Smooth muscle cell (in vitro differentiated cells): ENCODE measurements around the gene RPS23. TPM values are rescaled to one million over a fixed set of nuclear protein-coding genes. Genes with fewer than 3 reads are reported as not detected.

Source experiments
- DNase-seq: peaks from one replicate; lab custom pipeline; 2025; ENCODE audit not compliant: unreplicated experiment; lab: John Stamatoyannopoulos, UW
- H2AFZ ChIP-seq: fragments of 200-600 bp; sonication (generic); 2 replicates; pipeline ENCODE4 v1.6.0; 2016; ENCODE audit warnings: antibody characterized with exemption, low read depth, mild to moderate bottlenecking
- H3F3A ChIP-seq: fragments of 200-600 bp; sonication (generic); 2 replicates; pipeline ENCODE4 v1.6.0; 2017; ENCODE audit warnings: antibody characterized with exemption, low read depth
- H3K27ac ChIP-seq: fragments of 200-600 bp; sonication (generic); 2 replicates; pipeline ENCODE4 v1.5.1; 2016; ENCODE audit warnings: low read depth, mild to moderate bottlenecking
- H3K27me3 ChIP-seq: fragments of 200-600 bp; sonication (generic); 2 replicates; pipeline ENCODE4 v1.6.1; 2016; ENCODE audit warnings: low read depth, mild to moderate bottlenecking
- H3K36me3 ChIP-seq: fragments of 200-600 bp; sonication (generic); 2 replicates; pipeline ENCODE4 v1.5.1; 2016; ENCODE audit warnings: low read depth
- H3K4me1 ChIP-seq: fragments of 200-600 bp; sonication (generic); 2 replicates; pipeline ENCODE4 v1.5.1; 2016; ENCODE audit warnings: low read depth
- H3K4me2 ChIP-seq: fragments of 200-600 bp; sonication (generic); 2 replicates; pipeline ENCODE4 v1.6.0; 2016; ENCODE audit warnings: mild to moderate bottlenecking
- H3K4me3 ChIP-seq: fragments of 200-600 bp; sonication (generic); 2 replicates; pipeline ENCODE4 v1.5.1; 2016; ENCODE audit warnings: mild to moderate bottlenecking
- H3K79me2 ChIP-seq: fragments of 200-600 bp; sonication (generic); 2 replicates; pipeline ENCODE4 v1.6.0; 2016; ENCODE audit warnings: low read depth, mild to moderate bottlenecking
- H3K9ac ChIP-seq: fragments of 200-600 bp; sonication (generic); 2 replicates; pipeline ENCODE4 v1.6.0; 2016; ENCODE audit warnings: low read depth
- H3K9me3 ChIP-seq: fragments of 200-600 bp; sonication (generic); replicated peaks from 2 replicates; pipeline ENCODE4 v1.5.1; 2016; ENCODE audit warnings: low read depth
- H4K20me1 ChIP-seq: fragments of 200-600 bp; sonication (generic); 2 replicates; pipeline ENCODE4 v1.6.0; 2016; ENCODE audit warnings: low read depth
- CTCF ChIP-seq: fragments of 200-600 bp; sonication (generic); IDR thresholded peaks from 2 replicates; pipeline ENCODE4 v1.5.1; 2017; ENCODE audit warnings: borderline replicate concordance, mild to moderate bottlenecking, antibody characterized with exemption; ENCODE audit not compliant: insufficient read depth, poor library complexity, severe bottlenecking
- WGBS: methylation state at CpG from one replicate; pipeline ENCODE4 v1.1.7; 2016; ENCODE audit warnings: low lambda C conversion rate; 5-methylcytosine and 5-hydroxymethylcytosine counted together
- polyA plus RNA-seq: library from polyadenylated mRNA; unstranded; fragments of >200 nt; fragmentation: Nextera tagmentation; extraction: Ambion mirVana; gene quantifications from 2 replicates; pipeline ENCODE4 v1.2.1, GENCODE V29; 2016
- total RNA-seq: library from RNA; depleted of rRNA; stranded (reverse); fragments of >200 nt; gene quantifications from 2 replicates; pipeline ENCODE4 v1.2.3, GENCODE V29; 2014

Gene RPS23
- total and polyA plus RNA-seq, 2 experiments from 2014 or later, result 818 to 3,121 TPM

GRCh38 chr5:82320966-82321365 is 42.8 kb upstream of the RPS23 start:
- DNase-seq, result no peak
- H3K4me1 ChIP-seq, result no peaks in the 10 kb centered on the region
- no peak overlapping the region for H2AFZ ChIP-seq
- no peaks in the 10 kb centered on the region for H3K27me3 ChIP-seq
- peaks cover 2% of the 10 kb centered on the region for H3K79me2 ChIP-seq
- H3F3A ChIP-seq, result no peaks in the 10 kb centered on the region
- H3K9ac ChIP-seq, result no peak overlapping the region
- H3K36me3 ChIP-seq, result no peaks in the 10 kb centered on the region
- H4K20me1 ChIP-seq, result no peaks in the 10 kb centered on the region
- no peaks in the 10 kb centered on the region for H3K9me3 ChIP-seq
- H3K4me2 ChIP-seq, result no peak overlapping the region
- no peak for TF ChIP-seq CTCF
- H3K27ac ChIP-seq, result no peak overlapping the region
- H3K4me3 ChIP-seq, result no peak overlapping the region
- WGBS, result 79% methylated on average over 2 of the region's 2 CpGs

GRCh38 chr5:82319651-82320376 is 41.7 kb upstream of the RPS23 start:
- WGBS, result 76% methylated on average over 5 of the region's 5 CpGs
- no peak overlapping the region for H3K4me3 ChIP-seq
- no peak overlapping the region for H3K9ac ChIP-seq
- H3K9me3 ChIP-seq, result no peaks in the 10 kb centered on the region
- no peak overlapping the region for H3K4me2 ChIP-seq
- no peaks in the 10 kb centered on the region for H3F3A ChIP-seq
- H3K4me1 ChIP-seq, result no peaks in the 10 kb centered on the region
- no peaks in the 10 kb centered on the region for H3K27me3 ChIP-seq
- DNase-seq, result no peak
- H4K20me1 ChIP-seq, result no peaks in the 10 kb centered on the region
- no peaks in the 10 kb centered on the region for H3K36me3 ChIP-seq
- H2AFZ ChIP-seq, result no peak overlapping the region
- no peak overlapping the region for H3K27ac ChIP-seq
- peaks cover 2% of the 10 kb centered on the region for H3K79me2 ChIP-seq
- no peak for TF ChIP-seq CTCF

GRCh38 chr5:82319192-82319591 is 41.0 kb upstream of the RPS23 start:
- no peaks in the 10 kb centered on the region for H3K4me1 ChIP-seq
- H2AFZ ChIP-seq, result no peak overlapping the region
- H3K79me2 ChIP-seq, result peaks cover 2% of the 10 kb centered on the region
- H3K36me3 ChIP-seq, result no peaks in the 10 kb centered on the region
- H3K27ac ChIP-seq, result no peak overlapping the region
- H3K4me2 ChIP-seq, result no peak overlapping the region
- no peak overlapping the region for H3K9ac ChIP-seq
- WGBS, result 93% methylated on average over 2 of the region's 2 CpGs
- no peaks in the 10 kb centered on the region for H3F3A ChIP-seq
- DNase-seq, result no peak
- no peaks in the 10 kb centered on the region for H3K9me3 ChIP-seq
- TF ChIP-seq CTCF, result no peak
- no peaks in the 10 kb centered on the region for H4K20me1 ChIP-seq
- no peak overlapping the region for H3K4me3 ChIP-seq
- H3K27me3 ChIP-seq, result no peaks in the 10 kb centered on the region
